Measurements from ENCODE around the gene PHF23.
A peak's percentile ranks its signal among the peaks of the same experiment; 100 is the strongest.

Gene PHF23

GRCh38 chr17:7239091-7240027, at the start of gene PHF23:
Gene PHF23, minus strand, starts transcription at chr17:7239457. Its CDS starts 178 bp downstream, at chr17:7239279.
- TF ChIP-seq ZFX (IDR thresholded peaks at IDR 0.05), result no peak
- no peak for TF ChIP-seq CTCF (conservative IDR thresholded peaks at IDR 0.05)

GRCh38 chr17:7285679-7286078, 46.4 kb upstream of the PHF23 start:
- no peak overlapping the region for H3K27ac ChIP-seq
- TF ChIP-seq CTCF (conservative IDR thresholded peaks at IDR 0.05) (no peak), ZFX (IDR thresholded peaks at IDR 0.05) (no peak)

More at GRCh38 chr17:7239091-7240027, at the start of gene PHF23:
- peak within 1 kb of the TSS; percentile 98 for H3K27ac ChIP-seq

- no peak for TF ChIP-seq ZFX (IDR thresholded peaks at IDR 0.05)
- TF ChIP-seq CTCF (conservative IDR thresholded peaks at IDR 0.05), result no peak
- H3K27ac ChIP-seq, result no peak overlapping the region
Observed at GRCh38 chr17:7284911-7285310, 45.7 kb upstream of the PHF23 start.

- H3K27ac ChIP-seq, result no peak overlapping the region
- TF ChIP-seq ZFX (IDR thresholded peaks at IDR 0.05) (no peak), CTCF (conservative IDR thresholded peaks at IDR 0.05) (no peak)
Observed at GRCh38 chr17:7283471-7284216, 44.4 kb upstream of the PHF23 start.

GRCh38 chr17:7282752-7283321, 43.6 kb upstream of the PHF23 start:
- TF ChIP-seq ZFX (IDR thresholded peaks at IDR 0.05), result no peak
- TF ChIP-seq CTCF (conservative IDR thresholded peaks at IDR 0.05), result no peak

GRCh38 chr17:7281953-7282751, 42.9 kb upstream of the PHF23 start:
- H3K27ac ChIP-seq, result peak overlapping the region; percentile 68

More at GRCh38 chr17:7282752-7283321, 43.6 kb upstream of the PHF23 start:
- no peak overlapping the region for H3K27ac ChIP-seq

More at GRCh38 chr17:7281953-7282751, 42.9 kb upstream of the PHF23 start:
- TF ChIP-seq ZFX (IDR thresholded peaks at IDR 0.05) (no peak), CTCF (conservative IDR thresholded peaks at IDR 0.05) (no peak)
